Measurements from ENCODE around the gene CHD6.

Gene CHD6

DNA sequence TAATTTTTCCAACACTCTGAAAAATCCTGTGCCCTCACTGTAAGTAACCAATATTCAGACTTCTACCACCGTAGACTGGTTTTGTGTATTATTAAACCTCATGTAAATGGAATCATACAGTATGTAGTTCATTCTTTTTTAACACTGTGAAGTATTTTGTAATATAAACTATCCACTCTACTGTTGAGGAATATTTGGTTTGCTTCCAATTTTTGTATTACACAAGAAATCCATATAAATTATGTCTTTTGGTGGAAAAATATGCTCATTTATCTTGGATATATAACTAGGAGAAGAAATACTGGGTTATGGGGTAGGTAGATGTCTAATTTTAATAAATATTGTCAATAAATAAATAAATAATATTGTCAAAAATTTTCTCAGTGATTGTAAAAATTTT lies 116.8 kb downstream of the CHD6 start:
- DNase-seq: no peak

DNA sequence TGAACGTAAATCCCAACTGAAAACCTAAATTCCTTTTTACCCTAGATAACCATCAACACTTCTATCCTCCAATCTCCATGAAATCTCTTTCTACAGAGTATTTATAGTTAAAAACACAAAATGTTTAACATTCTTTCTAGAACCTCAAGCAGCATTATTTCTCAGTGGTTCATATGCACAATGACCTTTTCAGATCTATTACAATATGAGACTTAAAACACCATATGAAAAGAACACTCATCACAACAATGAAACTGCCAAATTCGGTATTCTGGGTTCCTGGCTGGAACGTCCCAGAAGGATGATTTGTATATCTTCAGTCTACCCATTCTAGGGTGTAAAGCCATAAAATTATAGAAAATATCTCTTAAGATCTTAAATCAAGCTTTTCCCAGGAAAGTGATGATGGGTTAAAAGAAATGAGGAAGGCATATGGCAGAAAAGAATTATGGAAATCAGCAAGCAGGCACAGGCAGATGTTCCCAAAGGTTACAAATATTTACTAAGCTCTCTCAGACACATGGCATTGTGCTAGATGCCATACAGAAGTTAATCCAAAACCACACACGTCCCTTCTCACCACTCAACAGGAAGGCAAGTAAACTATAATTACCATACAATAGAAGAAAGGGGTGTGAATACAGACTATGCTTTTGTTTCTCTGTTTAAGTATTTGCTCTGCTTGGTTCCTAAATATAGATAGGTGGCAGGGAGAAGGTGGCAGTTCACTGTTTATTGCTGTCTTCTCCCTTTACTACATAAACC lies 118.0 kb downstream of the CHD6 start:
- no peak for DNase-seq

DNA sequence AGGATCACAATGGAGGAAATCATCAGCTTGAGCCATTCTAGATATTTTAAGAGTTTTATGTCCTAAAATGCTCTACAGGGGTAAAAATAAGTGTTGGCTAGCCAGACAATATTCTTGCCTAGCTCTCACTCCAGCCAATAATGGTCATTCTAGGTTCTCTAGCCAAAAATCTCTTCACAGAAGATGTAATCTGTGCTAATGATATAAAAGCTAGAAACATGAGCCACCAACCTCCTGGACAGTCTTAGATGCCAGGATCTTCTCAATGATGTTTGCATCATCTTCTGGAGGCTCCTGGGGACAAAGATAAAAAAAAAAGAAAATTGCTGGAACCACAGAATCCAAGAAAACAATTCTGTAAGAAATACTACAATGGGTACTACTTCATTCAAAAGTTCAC lies 119.1 kb downstream of the CHD6 start:
- DNase-seq: no peak

DNA sequence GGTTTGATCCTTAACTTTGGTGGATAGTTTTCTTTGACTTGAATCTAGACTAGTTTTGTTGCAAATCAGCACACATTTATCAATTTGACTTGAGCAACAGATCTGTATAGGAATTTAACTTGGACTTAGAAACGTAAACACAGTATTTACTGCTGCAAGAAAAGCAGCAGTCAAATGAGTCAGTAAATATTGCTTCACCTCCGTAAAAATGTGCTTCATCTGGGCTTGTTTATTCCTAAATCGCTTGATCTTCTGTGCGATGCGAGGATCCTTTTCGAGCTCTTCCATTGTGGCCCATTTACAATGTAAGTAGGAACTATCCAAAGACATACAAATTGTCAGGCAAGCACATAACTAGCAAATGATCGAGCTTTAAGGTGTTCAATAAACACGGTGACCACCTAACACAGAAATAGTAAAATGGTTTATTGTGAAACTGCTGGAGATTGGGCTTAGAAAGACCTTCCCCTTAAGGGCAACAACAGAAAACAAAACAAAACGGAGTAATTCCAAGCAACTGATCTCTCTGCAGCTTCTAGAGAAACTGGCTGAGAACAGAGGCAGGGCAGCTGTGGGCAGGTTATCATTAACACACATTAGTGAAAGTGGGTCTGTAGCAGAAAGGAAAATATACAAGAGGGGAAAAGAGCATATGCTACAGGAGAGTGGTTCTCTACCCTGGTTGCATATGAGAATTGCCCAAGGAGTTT lies 120.8 kb downstream of the CHD6 start:
- no peak for DNase-seq

DNA sequence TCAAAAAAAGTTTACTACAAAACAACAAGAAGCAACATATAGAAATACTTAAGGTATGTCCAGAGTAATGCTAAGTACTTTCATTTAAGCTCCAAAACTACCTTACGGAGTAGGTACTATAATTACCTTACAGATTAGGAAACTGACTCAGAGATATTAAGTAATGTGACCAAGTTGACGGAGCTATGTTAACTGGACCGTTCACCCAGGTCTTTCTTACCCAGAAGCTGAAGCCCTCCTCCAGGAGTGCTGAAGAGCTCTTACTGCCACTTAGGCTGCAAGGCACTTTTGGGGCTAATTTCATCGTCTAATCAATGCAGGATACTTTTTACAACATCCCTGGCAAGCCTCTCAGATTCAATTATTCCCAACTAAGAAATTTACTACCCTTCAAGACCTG lies 123.7 kb downstream of the CHD6 start:
- no peak for DNase-seq

DNA sequence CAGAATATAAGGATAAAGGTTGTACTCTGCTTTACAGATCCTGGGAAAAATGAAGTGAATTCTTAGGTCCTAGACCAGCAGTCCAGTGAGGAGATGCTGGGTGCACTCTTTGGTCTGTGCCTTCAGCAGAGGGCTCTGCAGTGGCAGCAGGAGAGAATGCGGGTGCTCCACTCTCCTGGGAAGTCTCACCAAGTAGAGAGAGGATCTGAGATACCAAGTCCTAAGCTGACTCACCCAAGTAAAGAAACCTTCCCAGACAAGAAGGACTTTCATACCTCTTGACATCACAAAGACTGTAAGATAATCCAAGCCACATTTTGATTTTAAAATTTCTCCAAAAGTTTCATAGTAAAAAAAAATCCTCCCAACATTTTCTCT lies 134.6 kb downstream of the CHD6 start:
- no peak for DNase-seq

DNA sequence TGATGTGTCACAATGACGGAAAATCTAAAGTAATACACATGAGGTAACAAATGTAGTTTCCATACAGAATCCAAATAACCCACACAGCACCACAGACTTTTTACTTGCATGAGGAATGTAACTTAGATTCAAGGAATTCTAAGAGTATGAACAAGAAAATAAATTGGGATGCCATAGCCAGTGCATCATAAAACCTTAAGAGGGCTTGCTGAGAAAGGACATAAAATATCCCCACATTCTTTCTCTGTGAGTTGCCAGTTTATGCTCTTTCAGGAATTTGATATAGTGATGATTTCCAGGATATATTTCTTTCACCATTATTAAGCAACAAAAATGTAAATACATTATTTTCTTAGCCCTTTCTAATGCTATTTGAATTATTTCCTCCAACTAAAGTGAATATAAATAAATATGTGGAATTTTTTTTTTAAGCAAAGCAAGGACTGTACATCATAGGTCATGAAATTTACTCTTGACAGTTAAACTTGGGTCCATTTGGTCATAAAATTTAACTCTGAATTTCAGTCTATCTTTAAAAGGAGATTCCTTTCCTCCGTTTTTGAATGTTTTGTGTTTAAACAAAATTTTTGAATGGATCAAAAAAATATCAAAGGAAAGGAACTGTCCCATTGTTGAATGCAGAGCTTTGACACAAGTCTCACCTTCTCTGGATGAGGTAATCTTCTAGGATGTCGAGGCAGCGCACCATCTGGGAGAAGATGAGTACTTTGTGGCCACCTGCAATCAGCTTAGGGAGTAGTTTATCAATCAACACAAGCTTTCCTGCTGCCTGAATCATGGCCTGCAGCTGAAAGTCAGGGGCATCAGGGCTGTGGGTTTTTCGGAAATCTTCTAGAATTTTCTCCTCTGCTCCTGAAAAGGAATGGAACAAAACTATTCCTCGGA lies 135.3 kb downstream of the CHD6 start:
- DNase-seq: no peak

DNA sequence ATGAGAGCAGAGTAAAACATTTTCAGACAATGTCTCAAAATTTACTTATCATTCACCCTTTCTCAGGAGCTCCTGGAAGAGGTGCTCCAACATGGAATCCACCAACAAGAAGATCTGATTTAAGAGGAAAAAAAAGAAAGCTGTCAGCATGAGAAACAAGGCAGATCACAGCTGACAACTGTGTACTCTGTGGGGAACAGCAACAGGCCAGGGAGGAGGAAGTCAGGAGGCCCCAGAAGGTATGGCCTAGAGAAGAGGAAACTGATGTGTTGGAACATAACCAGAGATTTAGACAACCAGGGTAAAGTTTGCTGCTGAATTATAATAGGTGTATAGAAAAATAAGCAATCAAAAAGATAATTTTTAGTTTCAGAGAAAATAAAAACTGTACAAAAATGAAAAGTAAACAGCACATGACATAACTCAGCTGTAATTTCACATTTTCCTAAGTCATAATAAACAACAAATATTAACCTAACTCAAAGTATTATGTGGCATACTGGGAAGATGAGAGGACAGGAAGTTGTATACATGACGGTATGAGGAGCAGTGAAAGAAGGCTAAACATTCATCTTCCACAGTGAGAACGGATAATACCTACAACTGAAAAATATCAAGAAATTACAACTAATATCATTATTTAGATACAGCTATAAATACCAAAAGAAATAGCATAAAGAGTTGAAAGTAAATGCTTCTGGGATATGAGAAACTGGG lies 138.0 kb downstream of the CHD6 start:
- DNase-seq: no peak

DNA sequence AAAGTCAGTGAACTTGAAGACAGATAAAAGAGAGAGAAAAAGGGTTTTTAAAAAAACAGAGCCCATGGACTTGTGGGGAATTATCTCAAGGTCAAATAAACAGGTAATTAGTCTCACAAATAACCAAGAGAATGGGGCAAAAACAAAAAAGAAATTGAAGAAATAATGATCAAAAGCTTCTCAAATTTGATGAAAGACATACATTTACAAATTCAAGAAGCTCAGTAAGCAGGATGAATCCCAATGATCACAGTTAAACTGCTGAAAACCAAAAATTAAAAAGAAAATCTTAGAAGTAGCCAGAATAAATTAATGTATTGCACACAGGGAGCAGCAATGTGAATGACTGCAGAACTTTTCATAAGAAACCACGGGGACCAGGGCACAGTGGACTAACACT lies 139.1 kb downstream of the CHD6 start:
- DNase-seq: no peak

DNA sequence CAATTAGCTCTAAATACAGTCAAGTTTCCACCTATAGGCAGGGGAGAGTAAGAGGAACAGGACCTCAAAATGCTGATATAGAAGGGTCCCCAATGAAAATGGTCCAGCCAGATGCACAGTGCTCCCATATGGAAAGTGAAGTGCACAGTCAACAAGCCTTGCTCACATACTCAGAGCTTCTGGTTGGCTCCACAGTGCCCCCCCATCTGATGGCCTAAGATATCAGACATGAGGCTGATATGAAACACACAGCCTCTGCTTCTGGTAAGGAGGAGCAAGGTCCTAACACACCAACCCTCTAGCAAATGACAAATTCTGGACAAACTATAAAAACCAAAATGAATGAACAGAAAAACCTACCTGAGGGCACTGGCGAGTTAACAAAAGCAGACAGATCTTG lies 140.2 kb downstream of the CHD6 start:
- no peak for DNase-seq

DNA sequence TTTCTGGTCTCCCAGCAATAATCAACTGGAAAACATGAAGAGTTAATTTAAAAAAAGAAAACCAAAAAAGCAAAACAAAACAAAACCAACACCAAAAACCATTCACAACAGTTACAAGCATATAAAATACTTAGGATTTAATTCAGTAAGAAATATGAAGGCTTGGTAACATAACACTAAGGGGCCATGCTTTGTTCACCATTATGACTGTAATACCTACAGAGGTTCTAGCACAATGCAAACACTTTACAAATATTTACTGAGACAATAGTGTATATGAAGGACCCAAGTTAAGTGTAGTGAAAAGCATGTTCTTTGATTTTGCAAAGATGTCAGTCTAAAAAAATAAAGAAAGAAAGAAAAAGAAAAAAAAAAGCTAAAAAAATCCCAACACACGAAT lies 141.7 kb downstream of the CHD6 start:
- DNase-seq: no peak

DNA sequence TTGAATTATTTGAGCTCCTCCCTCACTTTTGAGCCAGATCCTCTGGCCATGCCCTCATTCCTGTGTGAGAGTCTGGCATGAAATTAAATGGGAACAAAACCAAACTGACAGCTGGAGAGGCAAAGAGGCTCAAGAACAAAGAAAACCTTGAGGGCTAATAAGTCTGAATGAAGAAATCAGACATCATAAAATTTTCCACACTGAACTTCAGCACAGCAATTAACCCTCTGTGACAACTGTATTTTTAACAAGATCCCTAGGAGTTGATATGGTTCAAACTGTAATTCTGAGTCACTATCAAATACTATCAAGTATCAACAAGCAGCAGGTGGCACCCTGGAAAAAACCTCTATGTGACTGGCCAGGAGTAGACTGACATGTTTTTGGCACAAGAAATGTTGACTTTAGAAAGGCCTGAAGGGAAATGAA lies 142.2 kb downstream of the CHD6 start:
- no peak for DNase-seq

DNA sequence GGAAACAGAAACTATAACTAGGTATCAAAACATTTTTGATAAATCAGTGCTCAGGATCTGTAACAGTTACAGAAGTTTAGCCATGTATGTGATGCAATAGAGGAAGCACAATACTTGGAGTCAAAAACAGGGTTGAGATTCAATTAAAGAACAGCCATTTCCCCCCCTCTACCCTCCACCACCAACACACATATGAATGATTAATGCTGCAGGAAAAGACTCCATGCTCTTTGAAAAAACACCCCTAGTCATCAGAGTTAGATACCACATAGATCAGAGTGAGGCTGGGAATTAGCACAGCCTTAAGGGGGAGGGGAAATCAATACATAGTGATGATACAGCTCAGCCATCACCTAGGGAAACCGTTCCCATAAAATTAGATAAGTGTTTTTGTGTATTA lies 142.7 kb downstream of the CHD6 start:
- DNase-seq: no peak

DNA sequence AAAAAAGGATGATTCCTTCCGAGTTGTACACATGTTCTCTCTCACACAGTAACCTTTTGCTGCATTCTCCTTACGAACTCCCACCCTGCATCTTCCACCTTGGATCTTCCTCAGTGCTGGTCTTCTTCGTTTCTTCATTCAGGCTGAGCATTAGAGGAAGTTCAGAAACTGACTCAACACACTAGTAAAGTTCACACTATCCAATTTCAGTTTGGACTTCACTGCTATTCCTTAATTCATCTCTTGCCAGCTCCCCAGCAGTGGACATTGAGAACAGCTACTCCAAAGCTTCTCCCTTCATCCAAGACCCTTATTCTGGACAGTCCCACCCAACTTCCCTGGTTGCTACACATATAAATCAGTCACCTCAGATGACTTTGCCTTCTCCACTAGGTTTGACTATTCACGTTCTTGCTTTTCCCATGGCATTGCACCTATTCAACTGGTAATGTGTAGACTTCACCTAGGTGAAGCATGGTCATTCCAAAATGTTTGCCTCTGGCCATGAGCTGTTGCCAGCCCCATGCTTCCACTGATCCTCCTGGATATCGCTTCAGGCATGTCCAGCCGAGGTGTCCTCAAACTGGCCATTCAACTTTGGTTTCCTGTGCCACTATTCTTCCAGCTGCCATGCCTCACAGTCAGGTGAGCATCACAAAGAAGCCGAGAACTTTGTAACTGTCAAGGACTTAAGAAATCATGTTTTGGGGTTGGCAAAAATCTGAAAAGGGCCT lies 147.6 kb downstream of the CHD6 start:
- no peak for DNase-seq

DNA sequence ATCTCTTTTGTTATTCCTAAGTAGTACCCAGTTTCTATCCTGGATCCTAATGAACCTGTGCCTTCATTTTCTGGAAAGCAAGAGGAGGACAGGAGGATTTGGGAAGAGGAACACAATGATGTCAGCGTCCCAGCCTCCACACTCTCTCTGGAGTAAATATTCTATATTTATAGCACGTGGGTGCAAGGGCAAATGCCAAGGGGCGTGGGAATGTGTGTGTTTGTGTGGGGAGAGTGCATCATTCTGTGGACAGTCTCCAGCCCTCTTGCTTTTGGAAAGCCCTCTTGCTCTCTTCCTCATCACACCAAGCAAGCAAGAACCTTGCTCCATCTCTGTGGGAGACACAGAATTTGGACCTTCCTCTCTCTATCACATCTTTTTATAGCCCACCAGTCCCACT lies 148.3 kb downstream of the CHD6 start:
- no peak for DNase-seq

DNA sequence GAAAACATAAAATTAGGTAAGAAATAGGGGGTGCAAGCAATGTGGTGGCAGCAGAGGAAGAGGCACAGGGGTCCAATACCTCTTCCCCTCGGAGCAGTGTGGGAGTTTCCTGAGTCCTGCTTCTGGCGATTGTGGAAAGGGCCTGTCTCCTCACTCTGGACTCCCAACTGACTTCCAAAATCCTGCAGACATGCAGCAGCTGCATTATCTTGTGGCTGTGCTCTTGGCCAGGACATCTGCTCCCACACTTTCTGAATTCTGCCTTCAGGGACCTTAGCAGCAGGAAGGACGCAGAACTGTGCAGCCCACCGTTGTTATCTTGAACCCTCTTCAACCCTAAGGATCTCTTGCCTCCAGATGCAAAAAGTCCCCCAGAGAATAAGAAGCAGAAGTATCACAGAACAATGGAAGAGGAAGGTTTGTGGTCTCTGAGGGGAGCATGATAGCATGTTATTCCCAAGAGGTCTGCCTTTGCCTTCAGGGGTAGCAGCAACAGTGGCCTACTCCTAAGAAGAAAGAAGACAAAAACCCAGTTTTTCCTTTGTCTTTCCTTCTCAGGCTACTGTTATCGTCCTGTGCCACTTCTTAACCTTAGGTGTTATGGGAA lies 149.1 kb downstream of the CHD6 start:
- DNase-seq: no peak

DNA sequence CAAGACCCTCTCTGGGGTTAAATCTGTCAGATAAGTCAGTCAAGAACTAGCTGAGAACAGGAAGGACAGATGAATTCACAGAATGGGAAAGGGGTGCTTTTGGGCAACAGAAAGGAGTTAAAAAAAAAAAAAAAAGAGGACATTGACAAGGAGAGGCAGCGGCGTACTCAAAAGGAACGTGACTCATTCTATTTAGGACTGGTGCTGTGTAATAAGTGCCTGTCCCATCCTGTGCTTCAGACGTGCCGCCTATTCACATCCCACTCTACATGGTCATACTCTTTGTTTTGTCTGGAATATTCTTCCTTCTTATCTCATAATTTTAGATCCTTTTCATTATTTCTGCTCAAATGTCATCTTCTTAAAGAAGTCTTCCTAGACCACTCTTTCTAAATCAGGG lies 150.5 kb downstream of the CHD6 start:
- no peak for DNase-seq

DNA sequence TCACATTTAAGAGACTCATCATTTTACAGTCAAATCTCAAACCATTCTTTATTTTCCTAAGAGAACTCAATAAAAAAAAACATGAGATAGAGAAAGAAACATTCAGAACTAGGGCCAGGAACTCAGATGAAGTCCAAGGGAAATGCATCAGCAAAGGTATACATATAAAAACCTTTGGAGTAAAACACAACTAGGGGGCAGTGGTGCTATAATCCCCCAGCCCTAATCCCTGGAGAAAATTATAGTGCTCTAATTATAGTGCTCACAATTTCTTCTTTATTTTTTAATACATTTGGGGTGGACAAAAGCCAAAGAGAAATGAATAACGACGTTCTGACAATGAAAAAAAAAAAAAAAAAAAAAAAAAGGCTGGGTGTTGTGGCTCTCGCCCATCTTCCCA lies 151.0 kb downstream of the CHD6 start:
- no peak for DNase-seq

DNA sequence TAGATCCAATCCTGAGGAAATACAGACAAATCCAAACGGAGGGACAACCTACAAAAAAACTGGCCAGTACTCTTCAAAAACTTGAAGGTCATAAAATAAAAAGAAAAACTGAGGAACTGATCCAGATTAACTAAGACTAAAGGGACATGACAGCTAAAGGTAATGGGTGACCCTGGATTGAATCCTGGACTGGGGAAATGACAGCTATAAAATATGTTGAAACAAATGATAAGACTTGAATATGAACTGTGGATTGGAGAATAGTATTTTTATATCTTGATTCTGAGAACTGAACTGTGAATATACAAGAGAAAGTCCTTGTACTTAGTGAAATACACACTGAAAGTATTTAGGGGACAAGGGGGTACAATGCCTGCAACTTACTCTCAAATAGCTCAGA lies 154.6 kb downstream of the CHD6 start:
- DNase-seq: no peak

DNA sequence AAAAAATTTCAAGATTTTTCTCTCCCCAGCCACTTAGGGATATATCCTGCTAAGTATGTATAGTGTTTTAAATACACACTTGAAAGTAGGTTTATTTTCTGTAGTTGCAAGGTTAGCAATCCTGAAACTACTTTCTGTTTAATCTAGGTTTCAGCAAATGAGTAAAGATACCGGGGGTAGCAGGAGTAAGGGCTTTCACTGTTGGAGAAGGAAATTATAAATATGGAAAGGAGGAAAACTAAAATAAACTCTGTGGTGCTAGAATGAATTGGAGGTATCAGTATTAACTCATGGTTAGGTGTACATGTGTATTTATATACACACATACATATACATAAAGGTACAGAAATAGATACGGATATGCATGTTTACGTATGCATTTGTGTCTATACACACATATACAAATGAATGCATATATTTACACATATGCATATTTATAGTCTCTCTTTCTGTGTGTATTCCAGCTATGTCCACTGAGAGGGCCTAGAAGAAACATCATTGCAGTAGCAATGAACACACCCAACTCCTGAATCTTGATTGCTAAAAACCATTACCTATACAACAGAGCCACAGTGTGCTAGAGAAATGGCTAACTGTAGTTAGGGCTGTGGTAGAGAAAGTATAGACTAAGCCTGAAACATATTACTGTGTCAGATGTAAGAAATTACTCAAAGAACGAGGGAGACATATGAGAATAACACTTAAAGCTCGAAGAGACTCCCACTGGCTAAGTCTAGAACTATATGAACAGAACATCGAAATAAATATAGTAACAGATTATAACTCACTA lies 155.6 kb downstream of the CHD6 start:
- DNase-seq: no peak

DNA sequence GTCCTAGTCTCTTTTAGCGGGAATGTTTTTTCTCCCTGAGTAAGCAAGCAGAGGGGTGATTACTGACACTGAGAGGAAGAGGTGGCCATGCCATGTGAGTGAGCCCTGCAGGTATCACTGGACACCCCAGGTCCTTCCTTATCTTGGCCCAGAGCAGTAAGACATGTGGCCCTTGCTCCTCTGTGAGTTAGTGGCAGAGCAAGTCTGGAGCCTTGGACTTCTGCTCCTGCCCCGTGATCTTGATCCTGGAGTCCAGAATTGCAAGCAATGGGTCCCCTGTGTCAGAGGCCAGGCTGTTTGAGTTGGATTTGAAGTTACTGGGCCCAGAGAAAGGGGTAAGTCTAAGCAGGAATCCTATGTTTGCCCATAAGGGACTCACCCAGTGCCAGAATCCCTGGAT lies 159.4 kb downstream of the CHD6 start:
- DNase-seq: no peak
